Measurements from ENCODE around the gene USP25. TPM values are rescaled to one million over a fixed set of nuclear protein-coding genes. Genes with fewer than 3 reads are reported as not detected.
A peak's percentile ranks its signal among the peaks of the same experiment; 100 is the strongest.

Gene USP25
- 17.9 and 25.3 TPM in 2 replicates for total RNA-seq (2014; rRNA removed; shearing (Covaris generic))
- polyA plus RNA-seq (2015; cell fraction: cytosol; rRNA removed): 9.5 and 15.3 TPM in 2 replicates
- polyA plus RNA-seq (2015; cell fraction: nucleus; rRNA removed): 19.1 and 20.2 TPM in 2 replicates

GRCh38 chr21:15729674-15730483 lies at the start of gene USP25:
TSS of gene USP25 (plus strand) at chr21:15729982. CDS start at chr21:15730394, 412 bp downstream.
- in situ Hi-C loops (cut with HindIII; ENCODE audit: low pct_unique_long_range_greater_than_20kb, low sequenced_read_pairs): no loop called here
- peak; percentile 74 for DNase-seq (ENCODE audit: low read depth, low spot score)

- in situ Hi-C loops (cut with HindIII; ENCODE audit: low pct_unique_long_range_greater_than_20kb, low sequenced_read_pairs): no loop called here
- no peak for DNase-seq (ENCODE audit: low read depth, low spot score)
Measured at GRCh38 chr21:15682186-15682895, 47.4 kb upstream of the USP25 start.

- in situ Hi-C loops (cut with HindIII; ENCODE audit: low pct_unique_long_range_greater_than_20kb, low sequenced_read_pairs): no loop called here
- no peak for DNase-seq (ENCODE audit: low read depth, low spot score)
Measured at GRCh38 chr21:15682977-15683376, 46.8 kb upstream of the USP25 start.

GRCh38 chr21:15686506-15686905 lies 43.3 kb upstream of the USP25 start:
- DNase-seq (ENCODE audit: low read depth, low spot score): no peak
- in situ Hi-C loops (cut with HindIII; ENCODE audit: low pct_unique_long_range_greater_than_20kb, low sequenced_read_pairs): no loop called here

- in situ Hi-C loops (cut with HindIII; ENCODE audit: low pct_unique_long_range_greater_than_20kb, low sequenced_read_pairs): no loop called here
- no peak for DNase-seq (ENCODE audit: low read depth, low spot score)
Measured at GRCh38 chr21:15687208-15687607, 42.6 kb upstream of the USP25 start.

GRCh38 chr21:15688016-15688415 lies 41.8 kb upstream of the USP25 start:
- no peak for DNase-seq (ENCODE audit: low read depth, low spot score)
- in situ Hi-C loops (cut with HindIII; ENCODE audit: low pct_unique_long_range_greater_than_20kb, low sequenced_read_pairs): no loop called here

GRCh38 chr21:15688809-15689208 lies 41.0 kb upstream of the USP25 start:
- no peak for DNase-seq (ENCODE audit: low read depth, low spot score)
- in situ Hi-C loops (cut with HindIII; ENCODE audit: low pct_unique_long_range_greater_than_20kb, low sequenced_read_pairs): no loop called here

GRCh38 chr21:15692711-15693110 lies 37.1 kb upstream of the USP25 start:
- DNase-seq (ENCODE audit: low read depth, low spot score): no peak
- in situ Hi-C loops (cut with HindIII; ENCODE audit: low pct_unique_long_range_greater_than_20kb, low sequenced_read_pairs): no loop called here

- no peak for DNase-seq (ENCODE audit: low read depth, low spot score)
- in situ Hi-C loops (cut with HindIII; ENCODE audit: low pct_unique_long_range_greater_than_20kb, low sequenced_read_pairs): no loop called here
Measured at GRCh38 chr21:15695241-15695640, 34.5 kb upstream of the USP25 start.

GRCh38 chr21:15701830-15702229 lies 28.0 kb upstream of the USP25 start:
- in situ Hi-C loops (cut with HindIII; ENCODE audit: low pct_unique_long_range_greater_than_20kb, low sequenced_read_pairs): no loop called here

GRCh38 chr21:15703932-15704331 lies 25.9 kb upstream of the USP25 start:
- in situ Hi-C loops (cut with HindIII; ENCODE audit: low pct_unique_long_range_greater_than_20kb, low sequenced_read_pairs): no loop called here
- DNase-seq (ENCODE audit: low read depth, low spot score): no peak

More at GRCh38 chr21:15701830-15702229, 28.0 kb upstream of the USP25 start:
- DNase-seq (ENCODE audit: low read depth, low spot score): no peak

- in situ Hi-C loops (cut with HindIII; ENCODE audit: low pct_unique_long_range_greater_than_20kb, low sequenced_read_pairs): no loop called here
- no peak for DNase-seq (ENCODE audit: low read depth, low spot score)
Measured at GRCh38 chr21:15706696-15707095, 23.1 kb upstream of the USP25 start.

- DNase-seq (ENCODE audit: low read depth, low spot score): no peak
- in situ Hi-C loops (cut with HindIII; ENCODE audit: low pct_unique_long_range_greater_than_20kb, low sequenced_read_pairs): no loop called here
Measured at GRCh38 chr21:15713412-15713811, 16.4 kb upstream of the USP25 start.

- in situ Hi-C loops (cut with HindIII; ENCODE audit: low pct_unique_long_range_greater_than_20kb, low sequenced_read_pairs): no loop called here
Measured at GRCh38 chr21:15718711-15719110, 11.1 kb upstream of the USP25 start.

GRCh38 chr21:15719976-15720375 lies 9.8 kb upstream of the USP25 start:
- in situ Hi-C loops (cut with HindIII; ENCODE audit: low pct_unique_long_range_greater_than_20kb, low sequenced_read_pairs): no loop called here
- DNase-seq (ENCODE audit: low read depth, low spot score): no peak

More at GRCh38 chr21:15718711-15719110, 11.1 kb upstream of the USP25 start:
- DNase-seq (ENCODE audit: low read depth, low spot score): no peak

GRCh38 chr21:15722591-15723324 lies 7.0 kb upstream of the USP25 start:
- in situ Hi-C loops (cut with HindIII; ENCODE audit: low pct_unique_long_range_greater_than_20kb, low sequenced_read_pairs): no loop called here
- no peak for DNase-seq (ENCODE audit: low read depth, low spot score)

- no peak for DNase-seq (ENCODE audit: low read depth, low spot score)
- in situ Hi-C loops (cut with HindIII; ENCODE audit: low pct_unique_long_range_greater_than_20kb, low sequenced_read_pairs): no loop called here
Measured at GRCh38 chr21:15725949-15726348, 3.8 kb upstream of the USP25 start.

- in situ Hi-C loops (cut with HindIII; ENCODE audit: low pct_unique_long_range_greater_than_20kb, low sequenced_read_pairs): no loop called here
- no peak for DNase-seq (ENCODE audit: low read depth, low spot score)
Measured at GRCh38 chr21:15728046-15728445, 1.7 kb upstream of the USP25 start.
